Putamen (tissue), 1 donor: Measurements from ENCODE around the gene ZFAND3.
A peak's percentile ranks its signal among the peaks of the same experiment; 100 is the strongest.

ENCODE experiments used
- DNase-seq: peaks from one replicate; pipeline ENCODE4 v3.0.0-alpha.2; 2016; ENCODE audit warnings: low spot score

Gene ZFAND3

GRCh38 chr6:38169977-38170526 lies 350.5 kb downstream of the ZFAND3 start:
- no peak for DNase-seq

GRCh38 chr6:38170666-38171355 lies 351.3 kb downstream of the ZFAND3 start:
- no peak for DNase-seq

- DNase-seq = no peak
These were observed 352.6 kb downstream of the ZFAND3 start for GRCh38 chr6:38171997-38172738.

GRCh38 chr6:38172739-38173410 lies 353.3 kb downstream of the ZFAND3 start:
- DNase-seq = no peak

- DNase-seq = no peak
These were observed 354.4 kb downstream of the ZFAND3 start for GRCh38 chr6:38173909-38174308.

GRCh38 chr6:38174315-38174714 lies 354.8 kb downstream of the ZFAND3 start:
- no peak for DNase-seq

GRCh38 chr6:38174806-38175495 lies 355.4 kb downstream of the ZFAND3 start:
- no peak for DNase-seq

- no peak for DNase-seq
These were observed 356.3 kb downstream of the ZFAND3 start for GRCh38 chr6:38175786-38176185.

- no peak for DNase-seq
These were observed 357.5 kb downstream of the ZFAND3 start for GRCh38 chr6:38176797-38177751.

GRCh38 chr6:38177882-38178583 lies 358.5 kb downstream of the ZFAND3 start:
- DNase-seq = no peak

GRCh38 chr6:38178584-38178886 lies 359.0 kb downstream of the ZFAND3 start:
- DNase-seq = no peak

- DNase-seq = peak; percentile 33
These were observed 359.8 kb downstream of the ZFAND3 start for GRCh38 chr6:38179300-38179699.

- no peak for DNase-seq
These were observed 360.4 kb downstream of the ZFAND3 start for GRCh38 chr6:38179794-38180430.

- DNase-seq = no peak
These were observed 361.1 kb downstream of the ZFAND3 start for GRCh38 chr6:38180586-38180985.

GRCh38 chr6:38182426-38182825 lies 362.9 kb downstream of the ZFAND3 start:
- no peak for DNase-seq

- no peak for DNase-seq
These were observed 364.5 kb downstream of the ZFAND3 start for GRCh38 chr6:38183856-38184584.

- DNase-seq = peak; percentile 34
These were observed 365.1 kb downstream of the ZFAND3 start for GRCh38 chr6:38184585-38185080.

GRCh38 chr6:38185244-38185643 lies 365.7 kb downstream of the ZFAND3 start:
- peak; percentile 41 for DNase-seq

- DNase-seq = no peak
These were observed 366.2 kb downstream of the ZFAND3 start for GRCh38 chr6:38185752-38186151.
